Measurements from ENCODE around the gene CLIC5. TPM values are rescaled to one million over a fixed set of nuclear protein-coding genes. Genes with fewer than 3 reads are reported as not detected.

The CLIC5 gene
- polyA plus RNA-seq, 1 donor from 2014 or later: 0.22 TPM

DNA sequence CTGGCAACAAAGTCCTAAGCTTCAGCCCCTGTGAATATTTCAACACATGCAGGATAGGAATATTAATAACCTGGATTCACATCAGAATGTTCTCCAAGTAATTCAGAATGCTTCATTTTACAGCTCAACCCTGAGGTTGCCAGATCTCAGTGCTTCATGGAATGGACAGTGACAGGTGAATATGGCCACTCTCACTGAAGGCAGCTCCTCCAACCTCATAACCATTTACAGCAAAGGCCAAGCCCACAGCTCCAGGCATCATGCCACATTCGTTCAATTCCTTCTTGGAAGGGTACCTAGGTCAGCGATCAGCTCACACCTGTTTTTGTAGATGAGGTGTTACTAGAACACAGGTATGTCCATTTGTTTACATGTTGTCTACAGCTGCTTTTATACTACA, 17.1 kb downstream of the CLIC5 start:
- H3K9me3 ChIP-seq (ENCODE audit: low read length): no peaks in the 10 kb centered on the region
- H4K20me1 ChIP-seq (ENCODE audit: insufficient read depth): no peaks in the 10 kb centered on the region
- no peaks in the 10 kb centered on the region for H3K9me2 ChIP-seq (ENCODE audit: insufficient read depth, low read length)
- H3K4me3 ChIP-seq (ENCODE audit: low read length): no peak overlapping the region
- no peaks in the 10 kb centered on the region for H3K27me3 ChIP-seq (ENCODE audit: insufficient read depth, low read depth, low read length)
- H3K79me2 ChIP-seq (replicated peaks; ENCODE audit: insufficient read depth, low read length): no peaks in the 10 kb centered on the region
- no peaks in the 10 kb centered on the region for H3F3A ChIP-seq (ENCODE audit: insufficient read depth, low read length, poor library complexity, severe bottlenecking)
- no peak overlapping the region for H3K27ac ChIP-seq (ENCODE audit: low read length)
- TF ChIP-seq SMC3 (conservative IDR thresholded peaks at IDR 0.05; ENCODE audit: poor library complexity) (no peak), RAD21 (conservative IDR thresholded peaks at IDR 0.05) (no peak)
- H2AFZ ChIP-seq (ENCODE audit: low read depth, low read length): no peak overlapping the region
- H3K4me2 ChIP-seq (ENCODE audit: low read length): no peak overlapping the region
- H3K9ac ChIP-seq (ENCODE audit: low read length): no peak overlapping the region
- H3K36me3 ChIP-seq (ENCODE audit: insufficient read depth, low read length): no peaks in the 10 kb centered on the region

DNA sequence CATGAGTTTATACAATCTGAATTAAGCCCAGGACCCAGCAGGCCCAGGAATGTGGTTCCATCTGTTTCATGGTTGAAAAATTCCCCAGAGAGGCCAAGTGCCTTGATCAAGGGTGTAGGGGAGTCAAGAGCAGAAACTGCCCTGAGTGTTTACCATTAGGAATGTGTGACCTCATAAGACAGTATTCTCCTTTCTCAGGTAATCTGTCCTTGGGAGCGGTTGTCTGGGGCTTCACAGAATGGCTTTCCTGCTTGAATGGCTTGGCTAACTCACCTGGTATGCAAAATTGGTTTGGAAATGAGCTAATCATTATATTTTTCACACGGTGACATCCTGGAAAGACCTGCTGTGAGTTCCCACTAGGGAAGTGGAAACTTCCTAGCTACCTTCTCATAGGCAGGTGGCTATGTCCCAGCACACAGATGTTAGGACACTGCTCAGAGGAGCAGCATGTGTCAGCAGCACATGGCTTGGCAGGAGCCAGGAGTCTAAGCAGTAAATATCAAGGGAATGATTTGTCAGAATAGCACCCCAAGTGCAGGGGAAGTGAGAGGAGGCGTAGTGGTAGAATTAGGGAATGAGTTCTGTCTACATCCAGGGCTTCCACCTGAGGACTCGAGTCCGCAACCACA, 17.7 kb downstream of the CLIC5 start:
- no peak overlapping the region for H2AFZ ChIP-seq (ENCODE audit: low read depth, low read length)
- no peaks in the 10 kb centered on the region for H3K9me3 ChIP-seq (ENCODE audit: low read length)
- H3K79me2 ChIP-seq (replicated peaks; ENCODE audit: insufficient read depth, low read length): no peaks in the 10 kb centered on the region
- H3K27ac ChIP-seq (ENCODE audit: low read length): no peak overlapping the region
- no peaks in the 10 kb centered on the region for H4K20me1 ChIP-seq (ENCODE audit: insufficient read depth)
- H3K4me3 ChIP-seq (ENCODE audit: low read length): no peak overlapping the region
- H3K9ac ChIP-seq (ENCODE audit: low read length): no peak overlapping the region
- no peaks in the 10 kb centered on the region for H3K27me3 ChIP-seq (ENCODE audit: insufficient read depth, low read depth, low read length)
- H3K4me2 ChIP-seq (ENCODE audit: low read length): no peak overlapping the region
- TF ChIP-seq TAF1 (IDR thresholded peaks at IDR 0.05; ENCODE audit: low read depth) (no peak), SMC3 (conservative IDR thresholded peaks at IDR 0.05; ENCODE audit: poor library complexity) (no peak), EZH2 (IDR thresholded peaks at IDR 0.05; ENCODE audit: borderline replicate concordance, insufficient read depth, low read length, poor library complexity, severe bottlenecking) (no peak), EP300 (conservative IDR thresholded peaks at IDR 0.05; ENCODE audit: poor library complexity, severe bottlenecking) (no peak), MXI1 (conservative IDR thresholded peaks at IDR 0.05; ENCODE audit: poor library complexity, severe bottlenecking) (no peak), POLR2AphosphoS5 (IDR thresholded peaks at IDR 0.05) (no peak), RAD21 (conservative IDR thresholded peaks at IDR 0.05) (no peak)
- TF ChIP-seq, protein P1, sequence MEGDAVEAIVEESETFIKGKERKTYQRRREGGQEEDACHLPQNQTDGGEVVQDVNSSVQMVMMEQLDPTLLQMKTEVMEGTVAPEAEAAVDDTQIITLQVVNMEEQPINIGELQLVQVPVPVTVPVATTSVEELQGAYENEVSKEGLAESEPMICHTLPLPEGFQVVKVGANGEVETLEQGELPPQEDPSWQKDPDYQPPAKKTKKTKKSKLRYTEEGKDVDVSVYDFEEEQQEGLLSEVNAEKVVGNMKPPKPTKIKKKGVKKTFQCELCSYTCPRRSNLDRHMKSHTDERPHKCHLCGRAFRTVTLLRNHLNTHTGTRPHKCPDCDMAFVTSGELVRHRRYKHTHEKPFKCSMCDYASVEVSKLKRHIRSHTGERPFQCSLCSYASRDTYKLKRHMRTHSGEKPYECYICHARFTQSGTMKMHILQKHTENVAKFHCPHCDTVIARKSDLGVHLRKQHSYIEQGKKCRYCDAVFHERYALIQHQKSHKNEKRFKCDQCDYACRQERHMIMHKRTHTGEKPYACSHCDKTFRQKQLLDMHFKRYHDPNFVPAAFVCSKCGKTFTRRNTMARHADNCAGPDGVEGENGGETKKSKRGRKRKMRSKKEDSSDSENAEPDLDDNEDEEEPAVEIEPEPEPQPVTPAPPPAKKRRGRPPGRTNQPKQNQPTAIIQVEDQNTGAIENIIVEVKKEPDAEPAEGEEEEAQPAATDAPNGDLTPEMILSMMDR (IDR thresholded peaks at IDR 0.05; ENCODE audit: poor library complexity, severe bottlenecking): no peak
- TF ChIP-seq, protein P2, sequence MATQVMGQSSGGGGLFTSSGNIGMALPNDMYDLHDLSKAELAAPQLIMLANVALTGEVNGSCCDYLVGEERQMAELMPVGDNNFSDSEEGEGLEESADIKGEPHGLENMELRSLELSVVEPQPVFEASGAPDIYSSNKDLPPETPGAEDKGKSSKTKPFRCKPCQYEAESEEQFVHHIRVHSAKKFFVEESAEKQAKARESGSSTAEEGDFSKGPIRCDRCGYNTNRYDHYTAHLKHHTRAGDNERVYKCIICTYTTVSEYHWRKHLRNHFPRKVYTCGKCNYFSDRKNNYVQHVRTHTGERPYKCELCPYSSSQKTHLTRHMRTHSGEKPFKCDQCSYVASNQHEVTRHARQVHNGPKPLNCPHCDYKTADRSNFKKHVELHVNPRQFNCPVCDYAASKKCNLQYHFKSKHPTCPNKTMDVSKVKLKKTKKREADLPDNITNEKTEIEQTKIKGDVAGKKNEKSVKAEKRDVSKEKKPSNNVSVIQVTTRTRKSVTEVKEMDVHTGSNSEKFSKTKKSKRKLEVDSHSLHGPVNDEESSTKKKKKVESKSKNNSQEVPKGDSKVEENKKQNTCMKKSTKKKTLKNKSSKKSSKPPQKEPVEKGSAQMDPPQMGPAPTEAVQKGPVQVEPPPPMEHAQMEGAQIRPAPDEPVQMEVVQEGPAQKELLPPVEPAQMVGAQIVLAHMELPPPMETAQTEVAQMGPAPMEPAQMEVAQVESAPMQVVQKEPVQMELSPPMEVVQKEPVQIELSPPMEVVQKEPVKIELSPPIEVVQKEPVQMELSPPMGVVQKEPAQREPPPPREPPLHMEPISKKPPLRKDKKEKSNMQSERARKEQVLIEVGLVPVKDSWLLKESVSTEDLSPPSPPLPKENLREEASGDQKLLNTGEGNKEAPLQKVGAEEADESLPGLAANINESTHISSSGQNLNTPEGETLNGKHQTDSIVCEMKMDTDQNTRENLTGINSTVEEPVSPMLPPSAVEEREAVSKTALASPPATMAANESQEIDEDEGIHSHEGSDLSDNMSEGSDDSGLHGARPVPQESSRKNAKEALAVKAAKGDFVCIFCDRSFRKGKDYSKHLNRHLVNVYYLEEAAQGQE (IDR thresholded peaks at IDR 0.05; ENCODE audit: borderline replicate concordance): no peak
- no peaks in the 10 kb centered on the region for H3F3A ChIP-seq (ENCODE audit: insufficient read depth, low read length, poor library complexity, severe bottlenecking)
- H3K9me2 ChIP-seq (ENCODE audit: insufficient read depth, low read length): no peaks in the 10 kb centered on the region
- H3K36me3 ChIP-seq (ENCODE audit: insufficient read depth, low read length): no peaks in the 10 kb centered on the region
